ENCODE data around the gene STKLD1. TPM values are rescaled to one million over a fixed set of nuclear protein-coding genes. Genes with fewer than 3 reads are reported as not detected.

Gene STKLD1
- total and polyA plus RNA-seq, 9 of the 15 experiments (the other 6 are each of a cell fraction or from before 2014, with no cell fraction given) = 0.10 to 0.65 (median 0.33) TPM; not detected in 2

DNA sequence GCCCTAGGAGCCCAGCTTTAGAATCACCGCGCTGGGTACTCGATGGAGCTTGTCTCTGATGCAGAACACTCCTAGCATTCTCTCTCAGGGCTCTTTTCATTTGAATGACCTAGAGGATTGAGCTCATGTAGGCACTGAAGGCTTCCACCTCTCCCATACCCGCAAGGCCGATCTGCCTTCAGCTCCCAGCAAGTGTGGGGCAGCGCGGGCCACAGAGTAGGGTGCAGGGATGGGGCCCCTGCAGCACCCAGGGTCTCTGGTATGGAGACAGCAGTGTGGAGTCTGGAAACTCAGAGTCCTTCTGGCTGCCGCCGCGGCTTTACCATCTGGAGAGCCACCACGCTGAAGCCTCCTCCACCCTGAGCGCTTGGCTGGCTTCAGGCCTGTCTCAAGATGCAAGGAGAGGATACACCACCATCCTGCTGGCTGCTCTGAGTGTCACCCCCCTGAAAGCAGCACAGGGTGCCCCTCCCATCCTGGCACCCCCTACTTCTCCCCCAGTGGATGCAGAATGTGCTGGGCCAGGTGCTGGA is 12.9 kb downstream of the STKLD1 start:
- Histone ChIP-seq H4K20me1 (replicated peaks; ENCODE audit: control insufficient read depth, insufficient read depth, low read length) (no peaks in the 10 kb centered on the region; the same call in 1 of the 2 replicates), H2AFZ (ENCODE audit: low read depth, low read length) (no peak overlapping the region), H3K9me3 (replicated peaks; ENCODE audit: control insufficient read depth, insufficient read depth, low read depth, low read length) (no peaks in the 10 kb centered on the region), H3K27ac (ENCODE audit: extremely low read depth, low read depth, low read length) (no peak overlapping the region), H3K9ac (ENCODE audit: insufficient read depth in 1 of 2, low read depth in 2 of 2, low read length in 2 of 2) (no peak overlapping the region), H3K4me1 (replicated peaks in 1 of 2; ENCODE audit: control insufficient read depth in 2 of 2, insufficient read depth in 2 of 2, low read length in 2 of 2) (peaks cover 0 to 17% of the 10 kb centered on the region in 2 experiments; a peak in 2 of 5 replicates), H3K27me3 (ENCODE audit: control insufficient read depth in 2 of 2, insufficient read depth in 2 of 2, low read length in 2 of 2) (peaks cover 29 to 59% of the 10 kb centered on the region in 2 experiments; a peak in 4 of 5 replicates), H3K4me2 (ENCODE audit: insufficient read depth, low read length) (no peak overlapping the region), H3K4me3 (no peak overlapping the region), H3K9me1 (ENCODE audit: control insufficient read depth, insufficient read depth, low read length) (no peaks in the 10 kb centered on the region), H3K79me2 (ENCODE audit: control insufficient read depth, insufficient read depth, low read length) (no peaks in the 10 kb centered on the region), H3K36me3 (ENCODE audit: control insufficient read depth, insufficient read depth, low read length) (no peaks in the 10 kb centered on the region)
- intact Hi-C loops (cut with micrococcal nuclease) = no loop called here
- no peak for ATAC-seq
- no peak for FAIRE-seq
- ChIA-PET CTCF (ENCODE audit: low intra/inter-chr PET ratio) (no interaction called here), POLR2A (interaction anchor here (0.6 to 1.3 kb wide), 2 partner anchors 12 kb away, joined by 3 read pairs; no protein-coding TSS in a partner anchor)
- in situ Hi-C loops (cut with MboI) = no loop called here
- no peak for DNase-seq (ENCODE audit: extremely low read depth in 1 of 4, low spot score in 3 of 4)
- no TSS peak for BruUV-seq (replicated peaks)
- 29% methylated on average over 12 of the region's 12 CpGs for WGBS (ENCODE audit: insufficient coverage, low coverage, missing lambda C conversion rate)
- no peak for TF ChIP-seq ZBTB40 (IDR thresholded peaks at IDR 0.05)
- TF ChIP-seq ZBTB40 (CRISPR knock-in tag; IDR thresholded peaks at IDR 0.05) = no peak
- TF ChIP-seq, protein P1, sequence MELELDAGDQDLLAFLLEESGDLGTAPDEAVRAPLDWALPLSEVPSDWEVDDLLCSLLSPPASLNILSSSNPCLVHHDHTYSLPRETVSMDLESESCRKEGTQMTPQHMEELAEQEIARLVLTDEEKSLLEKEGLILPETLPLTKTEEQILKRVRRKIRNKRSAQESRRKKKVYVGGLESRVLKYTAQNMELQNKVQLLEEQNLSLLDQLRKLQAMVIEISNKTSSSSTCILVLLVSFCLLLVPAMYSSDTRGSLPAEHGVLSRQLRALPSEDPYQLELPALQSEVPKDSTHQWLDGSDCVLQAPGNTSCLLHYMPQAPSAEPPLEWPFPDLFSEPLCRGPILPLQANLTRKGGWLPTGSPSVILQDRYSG (tag; conservative IDR thresholded peaks at IDR 0.05; ENCODE audit: low read depth) = no peak
- no peak for TF ChIP-seq RBM25 (IDR thresholded peaks at IDR 0.05; ENCODE audit: low read depth, low read length, severe bottlenecking)
- TF ChIP-seq SREBF1 (IDR thresholded peaks at IDR 0.05; ENCODE audit: borderline replicate concordance, low read depth, low read length) = no peak
- no peak for TF ChIP-seq ZNF184 (CRISPR knock-in tag; IDR thresholded peaks at IDR 0.05)
- TF ChIP-seq PRPF4 (IDR thresholded peaks at IDR 0.05; ENCODE audit: insufficient read depth, low read depth, low read length, poor library complexity, severe bottlenecking) = no peak
- TF ChIP-seq ZNF232 (CRISPR knock-in tag; IDR thresholded peaks at IDR 0.05) = no peak
- TF ChIP-seq STAG1 (CRISPR knock-in tag; IDR thresholded peaks at IDR 0.05; ENCODE audit: borderline replicate concordance) = no peak
- no peak for TF ChIP-seq ZNF134 (CRISPR knock-in tag; conservative IDR thresholded peaks at IDR 0.05)
- TF ChIP-seq CREBBP (IDR thresholded peaks at IDR 0.05; ENCODE audit: low read depth, low read length) = no peak
- TF ChIP-seq, protein P2, sequence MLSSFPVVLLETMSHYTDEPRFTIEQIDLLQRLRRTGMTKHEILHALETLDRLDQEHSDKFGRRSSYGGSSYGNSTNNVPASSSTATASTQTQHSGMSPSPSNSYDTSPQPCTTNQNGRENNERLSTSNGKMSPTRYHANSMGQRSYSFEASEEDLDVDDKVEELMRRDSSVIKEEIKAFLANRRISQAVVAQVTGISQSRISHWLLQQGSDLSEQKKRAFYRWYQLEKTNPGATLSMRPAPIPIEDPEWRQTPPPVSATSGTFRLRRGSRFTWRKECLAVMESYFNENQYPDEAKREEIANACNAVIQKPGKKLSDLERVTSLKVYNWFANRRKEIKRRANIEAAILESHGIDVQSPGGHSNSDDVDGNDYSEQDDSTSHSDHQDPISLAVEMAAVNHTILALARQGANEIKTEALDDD (IDR thresholded peaks at IDR 0.05) = no peak

Data from K562 (cell line).